ENCODE measurements around the gene CDKN2B-AS1.

The CDKN2B-AS1 gene

DNA sequence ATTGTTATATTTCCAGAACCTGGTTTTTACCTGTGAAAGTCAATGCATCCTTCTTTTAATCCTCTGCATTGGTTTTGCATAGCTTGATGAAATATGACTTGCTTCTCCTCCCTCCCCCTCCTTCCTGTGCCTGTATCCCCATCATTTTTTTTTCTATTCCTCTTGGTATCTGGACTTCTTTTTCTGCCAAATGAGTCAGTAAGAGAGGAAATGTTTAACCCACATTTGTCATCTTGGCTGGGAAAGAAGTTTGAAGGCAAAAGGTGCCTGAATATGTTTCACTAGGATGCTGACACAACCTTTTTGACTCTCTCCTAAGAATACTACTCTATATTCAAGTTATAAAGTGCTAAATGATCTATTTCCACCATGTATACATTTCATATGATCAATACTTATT is 50.0 kb downstream of the CDKN2B-AS1 start:
- ChIA-PET POLR2A (ENCODE audit: low non-redundant PET) (no interaction called here), CTCF (interaction anchor here (0.6 to 0.8 kb wide), 2 partner anchors 18 to 511 kb away, joined by 3 read pairs; no protein-coding TSS in a partner anchor)
- TF ChIP-seq, protein P1, sequence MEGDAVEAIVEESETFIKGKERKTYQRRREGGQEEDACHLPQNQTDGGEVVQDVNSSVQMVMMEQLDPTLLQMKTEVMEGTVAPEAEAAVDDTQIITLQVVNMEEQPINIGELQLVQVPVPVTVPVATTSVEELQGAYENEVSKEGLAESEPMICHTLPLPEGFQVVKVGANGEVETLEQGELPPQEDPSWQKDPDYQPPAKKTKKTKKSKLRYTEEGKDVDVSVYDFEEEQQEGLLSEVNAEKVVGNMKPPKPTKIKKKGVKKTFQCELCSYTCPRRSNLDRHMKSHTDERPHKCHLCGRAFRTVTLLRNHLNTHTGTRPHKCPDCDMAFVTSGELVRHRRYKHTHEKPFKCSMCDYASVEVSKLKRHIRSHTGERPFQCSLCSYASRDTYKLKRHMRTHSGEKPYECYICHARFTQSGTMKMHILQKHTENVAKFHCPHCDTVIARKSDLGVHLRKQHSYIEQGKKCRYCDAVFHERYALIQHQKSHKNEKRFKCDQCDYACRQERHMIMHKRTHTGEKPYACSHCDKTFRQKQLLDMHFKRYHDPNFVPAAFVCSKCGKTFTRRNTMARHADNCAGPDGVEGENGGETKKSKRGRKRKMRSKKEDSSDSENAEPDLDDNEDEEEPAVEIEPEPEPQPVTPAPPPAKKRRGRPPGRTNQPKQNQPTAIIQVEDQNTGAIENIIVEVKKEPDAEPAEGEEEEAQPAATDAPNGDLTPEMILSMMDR (conservative IDR thresholded peaks at IDR 0.05; ENCODE audit: low read depth): no peak
- no peak overlapping the region for H3K27ac ChIP-seq
- DNase-seq (ENCODE audit: low spot score): peak; percentile 69

GRCh38 chr9:22045423-22045822 is 50.8 kb downstream of the CDKN2B-AS1 start:
- POLR2A ChIA-PET (ENCODE audit: low non-redundant PET): no interaction called here
- DNase-seq (ENCODE audit: low spot score): no peak
- TF ChIP-seq, protein P1 (conservative IDR thresholded peaks at IDR 0.05; ENCODE audit: low read depth): no peak
- H3K27ac ChIP-seq: no peak overlapping the region
- CTCF ChIA-PET: interaction anchor here (0.8 kb wide), 1 partner anchor 19 kb away, joined by 3 read pairs; no protein-coding TSS in a partner anchor

DNA sequence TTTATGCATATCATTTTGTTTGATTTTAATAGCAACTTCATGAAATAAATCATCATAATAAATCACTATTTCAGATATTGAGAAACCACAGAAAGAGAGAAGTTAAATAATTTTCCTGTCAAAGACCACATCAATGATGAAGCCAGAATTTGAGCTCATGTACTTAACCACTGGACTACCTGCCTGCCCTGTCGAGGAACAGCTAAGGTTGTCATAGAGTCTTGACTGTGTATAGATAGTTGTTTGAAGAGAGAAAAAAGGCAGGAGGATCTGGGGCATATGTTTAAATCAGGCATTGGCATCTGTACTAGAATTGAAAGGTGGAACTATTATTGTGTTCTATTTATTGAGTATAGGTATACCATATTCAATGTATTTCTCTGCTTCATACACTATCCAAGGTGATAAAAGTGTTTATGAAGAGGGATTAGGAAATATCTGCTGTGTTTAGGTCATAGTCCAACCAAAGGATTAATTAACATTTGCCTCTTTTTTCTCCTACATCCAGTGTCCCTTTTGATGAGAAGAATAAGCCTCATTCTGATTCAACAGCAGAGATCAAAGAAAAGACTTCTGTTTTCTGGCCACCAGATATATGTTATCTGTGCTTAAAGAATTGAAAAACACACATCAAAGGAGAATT is 51.8 kb downstream of the CDKN2B-AS1 start:
- H3K27ac ChIP-seq: no peak overlapping the region
- ChIA-PET POLR2A (ENCODE audit: low non-redundant PET) (no interaction called here), CTCF (no interaction called here)
- TF ChIP-seq, protein P1 (conservative IDR thresholded peaks at IDR 0.05; ENCODE audit: low read depth): no peak
- DNase-seq (ENCODE audit: low spot score): no peak

DNA sequence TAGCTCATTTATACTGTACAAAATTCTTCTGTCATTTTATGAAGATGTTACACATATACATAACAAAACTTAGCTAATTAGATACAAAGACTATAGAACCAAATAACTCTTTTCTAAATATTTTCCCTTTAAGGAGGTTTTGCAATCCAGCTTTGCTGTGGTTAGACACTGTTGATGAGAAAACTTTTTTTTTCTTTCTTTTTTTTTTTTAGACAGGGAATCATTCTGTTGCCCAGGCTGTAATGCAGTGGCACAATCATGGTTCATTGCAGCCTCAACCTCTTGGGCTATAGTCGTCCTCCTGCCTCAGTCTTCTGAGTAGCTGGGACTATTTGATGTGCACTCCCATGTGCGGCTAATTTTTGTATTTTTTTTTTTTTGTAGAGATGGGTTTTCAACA is 53.0 kb downstream of the CDKN2B-AS1 start:
- TF ChIP-seq, protein P1 (conservative IDR thresholded peaks at IDR 0.05; ENCODE audit: low read depth): no peak
- no peak for DNase-seq (ENCODE audit: low spot score)
- ChIA-PET POLR2A (ENCODE audit: low non-redundant PET) (no interaction called here), CTCF (interaction anchor here (0.6 kb wide), 1 partner anchor 214 kb away, joined by 4 read pairs; no protein-coding TSS in a partner anchor)
- H3K27ac ChIP-seq: no peak overlapping the region

- TF ChIP-seq, protein P1 (conservative IDR thresholded peaks at IDR 0.05; ENCODE audit: low read depth): no peak
- ChIA-PET CTCF (interaction anchor here (0.6 to 1.3 kb wide), 3 partner anchors 11 to 93 kb away, joined by 3 to 4 read pairs (median 4); no protein-coding TSS in a partner anchor), POLR2A (ENCODE audit: low non-redundant PET) (no interaction called here)
- H3K27ac ChIP-seq: no peak overlapping the region
- DNase-seq (ENCODE audit: low spot score): no peak
These were observed 54.8 kb downstream of the CDKN2B-AS1 start for GRCh38 chr9:22049411-22049810.

DNA sequence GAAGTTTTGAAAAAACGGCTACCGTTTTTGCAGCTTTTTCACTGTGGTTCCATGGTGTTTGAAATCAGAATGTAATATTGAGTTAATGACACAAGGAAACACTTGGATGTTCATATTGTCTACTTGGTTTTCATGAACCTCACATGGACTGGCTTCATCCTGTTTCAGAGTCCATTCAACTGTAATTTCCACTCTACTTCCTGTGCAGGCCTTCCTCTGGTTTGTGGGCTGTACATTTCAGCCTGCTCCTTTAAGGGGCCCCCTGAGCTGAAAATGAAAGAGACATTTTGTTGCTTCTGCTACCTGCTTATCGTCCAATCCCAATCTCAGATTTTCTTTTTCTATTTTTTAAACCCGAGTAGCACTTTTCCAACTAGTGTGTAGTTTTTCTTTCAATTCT is 56.3 kb downstream of the CDKN2B-AS1 start:
- TF ChIP-seq, protein P1 (conservative IDR thresholded peaks at IDR 0.05; ENCODE audit: low read depth): no peak
- CTCF ChIA-PET: interaction anchor here (1.3 kb wide), 1 partner anchor 13 kb away, joined by 4 read pairs; no protein-coding TSS in a partner anchor
- no peak overlapping the region for H3K27ac ChIP-seq
- POLR2A ChIA-PET (ENCODE audit: low non-redundant PET): no interaction called here
- DNase-seq (ENCODE audit: low spot score): no peak
